Epithelial cell of prostate (primary cell): Measurements from ENCODE around the gene ENOX1.

Experiments used
- DNase-seq: peaks from one replicate; pipeline ENCODE4 v3.0.0-alpha.2; 2011; ENCODE audit warnings: low read depth, low spot score
- H3K27ac ChIP-seq: fragments of 450-650 bp; 2 replicates; pipeline ENCODE4 v1.5.1; 2017; ENCODE audit warnings: mild to moderate bottlenecking

ENOX1 gene

DNA sequence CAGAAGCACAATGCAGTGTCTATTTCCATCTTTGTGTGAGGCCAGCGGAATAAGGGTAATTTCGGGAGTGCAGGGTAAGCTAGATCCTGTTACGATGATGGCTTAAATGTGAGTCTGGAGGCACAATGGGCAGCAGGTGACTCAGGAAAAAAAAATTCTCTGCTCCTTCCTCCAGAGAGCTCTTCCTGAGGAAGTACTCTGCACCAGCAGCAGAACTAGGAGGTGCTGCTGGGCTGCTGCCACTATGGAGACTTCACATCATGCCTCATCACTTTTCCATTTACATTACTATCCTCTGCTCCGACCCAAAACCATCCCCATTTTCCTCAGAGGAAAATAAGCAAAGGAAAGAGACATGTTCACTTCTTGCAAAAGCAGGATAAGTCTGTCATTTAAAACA is 481.4 kb downstream of the ENOX1 start:
- no peak overlapping the region for H3K27ac ChIP-seq
- no peak for DNase-seq

DNA sequence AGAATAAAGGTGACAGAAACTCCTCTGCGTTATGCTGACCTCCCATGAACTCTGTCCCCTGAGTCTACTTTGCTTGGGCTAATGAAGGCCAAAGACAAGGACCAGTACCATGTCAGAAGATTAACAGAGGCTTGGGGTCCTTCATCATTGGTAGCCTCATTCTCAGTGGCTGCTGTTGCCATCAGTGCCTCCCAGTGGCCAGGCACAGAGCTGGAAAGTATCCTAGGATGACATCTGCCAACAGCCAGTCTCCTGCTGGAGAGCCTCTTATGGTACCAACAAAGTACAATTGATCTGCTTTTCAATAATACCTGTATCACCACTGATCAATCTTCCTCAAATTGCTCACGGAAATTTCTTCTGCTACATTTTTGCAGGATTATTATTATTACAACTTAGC is 481.8 kb downstream of the ENOX1 start:
- no peak for DNase-seq

DNA sequence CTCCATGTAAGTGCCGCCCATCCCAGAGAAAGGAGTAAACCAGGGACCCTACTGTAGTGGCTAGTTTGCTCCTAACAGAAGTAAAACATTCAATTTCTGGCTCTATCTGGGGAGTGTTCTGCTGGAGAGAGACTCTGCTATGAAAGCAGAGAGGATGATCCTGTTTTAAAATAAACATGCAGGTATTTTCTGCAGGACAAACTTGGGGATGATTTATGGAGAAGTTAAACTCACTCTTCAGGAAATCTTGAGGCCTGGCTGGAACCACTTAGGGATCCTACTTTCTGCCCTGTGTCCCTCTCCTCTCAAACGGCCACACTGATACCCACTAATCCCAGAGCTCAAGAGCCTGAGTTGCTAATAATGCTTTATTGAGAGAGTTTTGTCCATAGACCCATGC is 482.3 kb downstream of the ENOX1 start:
- H3K27ac ChIP-seq, result no peak overlapping the region
- DNase-seq, result no peak

More for the DNA sequence above, 481.8 kb downstream of the ENOX1 start:
- no peak overlapping the region for H3K27ac ChIP-seq

DNA sequence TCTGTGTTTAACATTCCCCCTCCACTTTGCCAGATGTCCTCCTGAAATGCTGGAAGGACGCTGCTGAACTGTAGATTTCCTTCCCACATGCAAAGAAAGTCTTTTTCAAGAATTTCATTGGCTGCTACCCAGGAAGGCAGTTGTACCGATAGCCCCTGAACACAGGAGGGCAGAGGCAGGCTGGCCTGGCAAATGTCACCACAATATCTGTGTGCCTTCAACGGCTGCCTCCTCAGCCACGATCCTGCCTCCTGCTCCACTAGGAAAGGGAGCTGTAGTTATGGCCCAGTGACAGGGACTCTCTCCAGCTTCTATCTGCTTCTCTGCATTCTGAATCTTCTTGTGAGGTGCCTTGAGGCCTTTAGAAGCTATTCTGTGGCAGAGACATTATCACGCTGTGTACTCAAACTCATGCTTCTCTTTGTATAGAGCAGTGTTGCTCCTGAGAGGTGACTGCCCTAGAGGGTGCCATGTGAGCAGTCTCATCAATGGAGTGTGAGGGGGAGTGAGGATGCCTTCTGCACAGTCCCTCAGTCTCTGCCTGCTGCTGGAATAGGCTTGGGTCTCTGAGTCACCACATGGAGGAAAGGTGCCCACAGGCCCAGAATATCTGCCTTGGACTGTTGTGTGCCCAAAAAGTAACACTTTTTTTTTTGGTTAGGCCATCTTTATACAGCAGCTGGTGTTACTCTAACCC is 483.6 kb downstream of the ENOX1 start:
- no peak overlapping the region for H3K27ac ChIP-seq
- DNase-seq, result no peak

DNA sequence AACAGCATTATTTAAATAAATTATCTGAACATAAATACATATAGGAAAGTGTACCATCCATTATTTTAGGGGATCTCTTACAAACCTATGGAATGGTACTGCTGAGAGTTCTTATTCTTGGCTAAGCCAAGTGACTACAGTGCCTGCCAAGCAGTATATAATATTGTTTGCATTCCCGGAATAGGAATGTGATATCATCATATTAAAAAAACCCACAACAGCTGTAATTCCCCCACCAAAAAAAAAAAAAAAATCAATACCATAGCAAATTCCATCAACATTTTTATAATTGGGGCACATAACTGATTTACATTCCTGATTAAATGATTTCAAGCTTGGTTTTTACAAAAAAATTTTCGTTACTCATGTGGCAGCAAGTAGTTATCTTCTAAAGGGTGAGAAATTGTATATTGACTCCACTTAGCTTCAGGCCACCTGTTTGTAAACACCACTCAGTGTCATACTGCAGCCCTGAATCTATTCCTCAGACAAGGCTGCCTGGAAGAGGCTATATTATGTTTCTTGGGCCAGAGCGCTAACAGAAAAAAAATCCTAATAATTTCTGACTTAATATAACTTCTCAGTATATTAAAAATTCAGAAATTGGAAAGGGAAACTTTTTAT is 485.3 kb downstream of the ENOX1 start:
- no peak overlapping the region for H3K27ac ChIP-seq
- no peak for DNase-seq

DNA sequence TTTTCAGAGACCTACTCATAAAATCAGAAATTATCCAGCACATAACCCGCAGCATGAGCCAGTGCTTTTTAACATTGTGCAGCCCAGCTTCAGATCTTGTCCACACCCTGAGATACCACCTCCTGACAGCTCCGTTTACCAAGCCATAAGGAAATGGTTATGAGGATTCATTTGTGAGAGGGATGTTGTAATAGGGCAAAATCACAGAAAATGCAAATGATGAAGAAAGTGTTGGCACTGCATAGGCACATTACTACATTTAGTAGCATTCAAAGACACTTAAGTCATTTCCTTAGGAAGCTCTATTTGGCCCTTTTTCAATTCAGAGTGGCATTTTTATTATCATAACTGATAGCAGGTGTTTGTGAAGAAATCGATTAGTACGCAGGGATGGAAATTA is 485.9 kb downstream of the ENOX1 start:
- DNase-seq, result no peak
- no peak overlapping the region for H3K27ac ChIP-seq

DNA sequence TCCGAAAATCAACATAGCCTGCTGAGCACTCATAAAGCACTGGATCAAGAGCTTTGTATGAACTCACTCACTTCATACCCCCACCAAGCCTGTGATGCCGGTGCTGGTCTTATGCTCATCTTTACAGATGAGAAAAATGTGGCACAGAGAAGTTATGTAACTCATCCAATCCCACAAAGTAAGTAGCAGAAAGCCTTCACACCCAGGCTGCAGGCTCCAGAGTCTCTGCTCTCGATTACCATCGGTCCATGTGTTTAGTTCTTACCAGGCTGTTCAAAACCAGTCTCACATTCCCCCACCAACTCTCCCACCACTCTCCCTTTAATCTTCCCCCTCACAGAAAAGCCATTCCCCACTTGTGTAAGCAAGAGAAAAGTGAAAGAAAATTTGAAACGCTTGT is 487.4 kb downstream of the ENOX1 start:
- DNase-seq, result no peak
- no peak overlapping the region for H3K27ac ChIP-seq

DNA sequence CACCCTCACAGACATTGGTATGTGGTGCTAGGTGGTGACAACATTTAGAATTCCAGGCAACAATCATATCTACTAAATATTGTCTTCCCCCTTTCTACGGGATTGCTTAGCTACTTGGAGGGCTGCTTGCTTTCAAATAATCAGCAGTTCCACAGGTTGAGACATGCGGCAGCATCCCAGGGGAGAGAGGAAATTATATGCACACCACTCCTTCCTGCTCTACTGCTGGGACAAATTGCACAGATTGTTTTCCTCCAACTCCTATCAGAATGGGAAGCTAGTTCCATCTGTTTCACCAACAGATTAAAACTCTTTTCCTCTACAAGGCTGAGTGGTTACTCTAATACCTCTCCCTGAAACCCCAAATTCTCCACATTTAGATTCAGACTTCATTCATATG is 488.0 kb downstream of the ENOX1 start:
- no peak for DNase-seq
- H3K27ac ChIP-seq, result no peak overlapping the region

DNA sequence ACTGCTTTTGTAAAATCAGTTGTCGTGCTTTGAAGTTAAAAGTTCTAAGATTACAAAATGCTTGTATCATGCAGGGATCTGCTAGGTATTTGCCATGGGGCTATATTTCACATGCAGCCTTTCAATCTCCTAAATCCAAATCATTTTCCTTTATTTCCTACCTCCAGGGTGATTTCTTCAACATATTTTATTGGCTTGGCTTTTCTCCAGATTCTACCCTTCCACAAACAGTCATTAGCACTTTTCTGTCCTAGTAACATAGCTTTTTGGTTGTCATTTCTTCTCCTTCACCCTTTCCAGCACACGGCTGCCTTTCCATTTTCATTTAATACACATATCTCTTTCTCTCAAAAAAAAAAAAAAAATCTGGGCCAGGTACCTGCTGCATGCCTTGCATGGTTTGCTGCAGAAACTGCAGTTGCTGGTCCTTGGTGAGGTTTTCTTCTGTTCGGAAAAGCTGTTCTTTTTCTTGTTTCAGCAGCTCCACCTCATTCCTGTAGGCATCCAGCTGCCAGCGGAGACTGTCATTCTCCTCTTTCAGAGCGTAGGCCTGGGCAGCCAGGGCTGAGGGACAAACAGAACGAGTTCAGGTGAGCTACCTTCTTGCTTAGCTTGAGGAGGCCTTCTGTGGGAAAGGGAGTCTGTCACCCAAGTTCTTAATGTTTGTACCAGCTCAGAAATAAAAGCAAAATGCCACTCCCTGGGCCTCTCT is 488.6 kb downstream of the ENOX1 start:
- no peak overlapping the region for H3K27ac ChIP-seq

DNA sequence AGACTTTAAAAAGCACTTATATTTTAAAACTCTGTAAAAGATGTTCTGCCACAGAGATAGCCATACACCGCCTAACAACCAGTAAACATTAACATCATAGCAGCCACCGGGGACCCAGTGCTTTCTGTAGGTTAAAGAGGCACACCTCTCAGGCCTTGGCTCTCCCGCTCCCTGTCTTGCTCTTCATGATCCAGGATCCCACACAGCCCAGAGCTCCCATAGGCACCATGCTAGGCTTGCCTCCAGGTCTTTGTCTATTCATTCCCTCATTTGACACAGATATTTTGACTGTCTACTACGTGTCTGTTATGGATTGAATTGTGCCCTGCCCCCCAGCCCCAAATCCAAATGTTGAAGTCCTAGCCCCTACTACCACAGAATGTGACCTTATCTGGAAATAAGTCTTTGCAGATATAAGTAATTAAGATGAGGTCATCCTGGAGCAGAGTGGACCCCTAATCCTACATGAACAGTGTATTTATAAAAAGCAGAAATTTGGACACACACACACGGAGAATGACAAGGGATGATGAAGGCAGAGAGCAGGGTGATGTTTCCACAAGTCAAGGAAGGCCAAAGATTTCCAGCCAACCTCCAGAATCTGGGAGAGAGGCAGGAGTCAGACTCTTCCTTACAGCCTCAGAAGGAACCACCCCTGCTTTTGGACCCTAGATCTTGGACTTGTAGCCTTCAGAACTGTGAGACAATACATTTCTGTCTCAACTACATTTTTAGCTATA is 490.8 kb downstream of the ENOX1 start:
- H3K27ac ChIP-seq, result no peak overlapping the region
- DNase-seq, result no peak

More for the DNA sequence above, 488.6 kb downstream of the ENOX1 start:
- no peak for DNase-seq

DNA sequence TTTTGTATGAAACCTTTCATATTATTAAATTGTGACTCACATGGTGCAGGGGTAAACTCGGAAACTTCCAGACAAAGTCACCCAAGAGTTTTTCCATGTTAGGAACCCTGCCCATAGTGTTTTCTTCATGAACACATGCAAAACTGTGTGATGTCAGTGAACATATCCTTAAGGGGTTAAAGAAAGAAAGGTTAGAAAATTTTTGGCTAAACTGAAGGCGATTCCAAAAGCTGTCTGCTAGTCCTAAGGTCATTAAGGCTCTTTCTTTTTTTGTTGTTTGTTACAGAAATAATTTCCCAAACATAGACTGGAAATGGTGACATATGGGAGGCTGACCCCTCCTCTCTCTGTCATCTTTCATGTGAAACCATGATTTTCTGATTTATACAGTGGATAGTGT is 491.5 kb downstream of the ENOX1 start:
- no peak overlapping the region for H3K27ac ChIP-seq
- DNase-seq, result no peak

DNA sequence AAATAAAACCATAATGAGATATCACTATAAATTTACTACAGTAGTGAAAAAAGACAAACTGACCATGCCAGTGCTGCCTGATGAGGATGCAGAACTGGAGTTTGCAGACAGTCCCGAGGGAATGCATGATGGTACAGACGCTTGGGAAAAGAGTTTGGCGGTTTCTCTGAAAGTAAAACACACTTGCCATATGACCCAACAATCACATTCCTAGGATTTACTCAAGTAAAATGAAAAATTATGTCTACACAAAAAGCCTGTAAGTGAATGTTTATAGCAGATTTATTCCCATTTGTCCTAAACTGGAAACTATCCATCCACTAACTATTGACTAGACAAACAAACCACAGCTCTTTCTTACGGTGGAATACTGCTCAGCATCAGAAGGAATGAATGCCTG is 492.4 kb downstream of the ENOX1 start:
- DNase-seq, result no peak
- no peak overlapping the region for H3K27ac ChIP-seq

DNA sequence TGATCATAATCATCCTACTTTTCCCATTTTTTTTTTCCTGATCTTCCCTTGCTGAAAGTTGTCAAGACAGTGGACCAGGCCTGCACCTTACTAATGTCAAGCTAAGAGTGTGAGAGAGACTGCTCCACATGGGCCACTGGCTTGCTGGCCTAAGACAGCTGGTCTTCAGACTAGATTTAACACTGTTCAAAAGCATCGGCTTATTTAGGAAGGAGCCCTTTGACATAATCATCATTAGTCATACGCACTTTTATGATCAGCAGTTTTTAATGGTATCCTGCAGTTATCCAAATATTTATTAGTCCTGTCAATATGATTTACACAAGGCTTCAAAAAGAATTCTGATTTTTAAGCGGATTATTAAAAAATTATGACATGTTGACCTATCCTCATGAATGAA is 492.8 kb downstream of the ENOX1 start:
- DNase-seq, result no peak

DNA sequence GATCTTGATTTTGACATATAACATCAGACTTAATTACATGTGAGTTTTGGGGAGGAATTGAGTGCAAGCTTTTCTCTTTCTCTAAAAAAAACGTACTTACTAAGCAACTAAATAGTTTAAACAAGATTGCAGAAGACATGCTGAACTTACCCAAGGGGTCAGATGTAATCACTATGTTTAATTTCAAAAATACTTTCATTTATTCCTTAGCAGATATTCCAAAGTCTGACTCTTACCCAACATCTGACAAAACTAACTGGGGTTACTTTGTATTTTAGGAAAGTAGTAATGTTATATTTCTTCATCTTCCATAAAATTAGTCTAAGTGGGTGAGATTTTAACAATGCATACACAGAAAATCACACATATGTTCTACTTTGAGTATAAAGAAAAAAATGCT is 493.2 kb downstream of the ENOX1 start:
- DNase-seq, result no peak
- H3K27ac ChIP-seq, result no peak overlapping the region

More for the DNA sequence above, 492.8 kb downstream of the ENOX1 start:
- no peak overlapping the region for H3K27ac ChIP-seq

DNA sequence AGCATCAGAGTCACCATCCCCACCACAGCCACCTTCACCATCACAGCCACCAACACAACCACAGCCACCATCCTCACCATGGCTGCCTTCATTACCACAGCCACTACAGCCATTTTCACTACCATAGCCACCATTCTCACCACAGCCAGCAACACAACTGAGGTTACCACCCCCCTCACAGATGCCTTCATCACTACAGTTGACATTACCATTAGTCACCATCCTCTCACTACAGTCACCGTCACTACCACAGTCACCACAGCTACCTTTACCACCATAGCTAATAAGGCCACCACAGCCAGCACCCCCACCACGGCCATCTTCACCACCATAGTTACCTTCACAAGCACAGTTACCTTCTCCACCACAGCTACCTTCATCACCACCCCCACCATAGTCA is 493.8 kb downstream of the ENOX1 start:
- H3K27ac ChIP-seq, result no peak overlapping the region
- DNase-seq, result no peak

DNA sequence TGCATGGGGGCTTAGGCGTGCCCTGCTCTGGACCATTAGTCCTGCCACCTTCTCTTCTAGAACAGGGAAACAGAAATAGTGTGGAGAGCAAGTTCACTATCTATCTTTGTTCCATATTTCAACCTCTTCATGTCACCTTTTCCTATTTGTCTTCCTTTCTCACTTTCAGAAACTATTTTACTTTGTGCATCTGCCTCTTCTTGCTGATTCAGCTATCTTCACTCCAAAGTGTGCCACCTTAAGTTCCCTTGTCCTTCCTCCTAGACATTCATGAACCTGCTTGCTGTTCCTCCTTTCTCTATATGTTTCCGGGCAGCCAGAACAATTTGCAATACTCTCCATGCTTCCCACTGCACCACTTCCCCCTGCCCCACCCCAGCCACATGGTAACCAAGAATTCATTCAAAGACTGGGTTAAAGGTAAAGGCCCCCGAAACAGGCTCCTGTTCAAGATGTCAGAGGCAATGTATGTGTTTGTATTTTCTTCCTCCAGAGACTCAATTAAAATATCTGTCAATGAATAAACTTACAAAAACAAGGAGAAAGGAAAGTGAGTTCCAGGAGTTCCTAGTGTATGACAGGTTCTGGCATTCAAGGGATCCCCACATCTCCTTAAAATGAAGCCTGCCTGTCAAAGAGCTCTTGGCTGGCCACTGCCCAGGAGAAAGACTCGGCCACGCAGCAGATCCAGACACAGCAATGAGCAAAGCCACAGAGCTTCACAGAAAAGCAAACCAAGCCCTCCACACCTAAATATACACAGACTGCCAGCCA is 495.3 kb downstream of the ENOX1 start:
- no peak overlapping the region for H3K27ac ChIP-seq
- DNase-seq, result no peak

DNA sequence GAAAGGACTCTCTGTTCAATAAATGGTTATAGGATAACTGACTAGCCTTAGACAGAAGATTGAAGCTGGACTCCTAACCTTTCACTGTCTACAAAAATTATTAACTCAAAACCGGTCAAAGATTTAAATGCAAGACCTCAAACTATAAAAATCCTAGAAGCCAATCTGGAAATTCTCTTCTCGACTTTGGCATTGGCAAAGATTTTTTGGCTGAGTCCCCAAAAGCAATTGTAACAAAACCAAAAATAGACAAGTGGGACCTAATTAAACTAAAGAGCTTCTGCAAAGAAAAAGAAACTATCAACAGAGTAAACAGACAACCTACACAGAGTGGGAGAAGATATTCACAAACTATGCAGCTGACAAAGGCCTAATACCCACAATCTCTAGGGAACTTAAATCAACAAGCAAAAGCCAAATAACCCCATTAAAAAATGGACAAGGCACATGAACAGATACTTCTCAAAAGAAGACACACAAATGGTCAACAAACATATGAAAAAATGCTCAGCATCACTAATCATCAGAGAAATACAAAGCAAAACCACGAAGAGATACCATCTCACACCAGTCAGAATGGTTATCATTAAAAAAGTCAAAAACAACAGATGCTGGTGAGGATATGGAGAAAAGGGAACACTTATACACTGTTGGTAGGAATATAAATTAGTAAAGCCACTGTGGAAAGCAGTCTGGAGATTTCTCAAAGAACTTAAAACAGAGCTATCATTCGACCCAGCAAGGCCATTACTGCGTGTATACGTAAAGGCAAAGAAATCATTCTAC is 497.1 kb downstream of the ENOX1 start:
- DNase-seq, result no peak
- H3K27ac ChIP-seq, result no peak overlapping the region

DNA sequence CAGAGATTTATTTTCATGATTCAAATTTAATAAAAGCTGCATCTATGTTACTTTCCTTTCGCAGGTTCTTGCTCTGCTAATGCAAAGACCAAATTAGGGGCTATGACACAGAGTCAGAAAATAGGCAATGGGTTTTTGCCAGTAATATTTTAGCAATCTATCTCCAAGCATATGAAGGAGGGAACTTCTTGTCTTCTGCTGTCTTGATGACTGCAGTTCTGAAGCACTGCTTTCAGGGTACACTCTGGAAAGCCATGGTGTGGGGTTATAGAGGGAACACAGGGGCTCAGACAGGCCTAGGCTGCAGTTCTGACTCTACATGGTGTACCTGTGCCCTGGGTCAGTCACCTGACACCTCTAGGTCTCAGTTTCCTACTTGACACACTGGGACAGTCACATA is 500.0 kb downstream of the ENOX1 start:
- H3K27ac ChIP-seq, result no peak overlapping the region

DNA sequence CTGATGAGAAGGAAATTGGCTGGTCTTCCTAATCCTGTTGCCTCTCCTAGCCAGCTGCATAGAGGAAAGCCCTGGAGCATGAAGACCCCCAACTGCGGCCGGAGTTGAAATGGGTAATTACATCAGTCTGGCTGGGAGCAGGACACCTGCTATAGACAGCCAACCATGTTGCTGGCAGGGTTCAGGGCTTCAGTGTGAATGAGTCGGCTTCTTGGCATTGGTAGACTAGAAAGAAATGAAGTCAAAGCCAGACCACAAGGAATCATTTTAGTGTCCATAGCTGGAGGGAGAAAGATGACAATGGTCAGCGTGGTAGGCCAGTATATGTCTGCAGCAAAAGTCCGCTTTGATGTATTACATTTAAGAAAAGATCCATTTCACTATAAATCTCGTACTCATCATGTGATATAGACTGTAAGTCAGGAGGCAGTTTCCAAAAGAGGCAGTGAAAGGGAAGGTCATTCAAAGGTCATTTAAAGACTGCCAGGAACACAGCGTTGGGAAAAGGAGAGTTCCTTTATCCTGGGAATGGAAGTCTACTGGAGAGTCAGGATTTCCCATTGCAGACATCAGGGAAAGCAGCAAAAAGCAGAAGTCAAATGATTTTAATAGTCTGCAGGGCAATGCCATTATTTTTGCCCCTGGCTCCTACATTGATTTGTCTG is 500.7 kb downstream of the ENOX1 start:
- no peak overlapping the region for H3K27ac ChIP-seq
- no peak for DNase-seq

More for the DNA sequence above, 500.0 kb downstream of the ENOX1 start:
- no peak for DNase-seq
